Activated CD4-positive, alpha-beta T cell treated with anti-CD3 and anti-CD28 coated beads, Interleukin-2, amount 10 ng/mL, durations not matched to agents 24 days and 14 days (primary cell): Measurements from ENCODE around the gene SMARCC2. TPM values are rescaled to one million over a fixed set of nuclear protein-coding genes. Genes with fewer than 3 reads are reported as not detected.

Source experiments
- DNase-seq: peaks from one replicate; pipeline ENCODE4 v3.0.0; 2022
- H3K27ac Mint-ChIP-seq: one replicate; pipeline ENCODE4 v1.8.0; 2022; ENCODE audit warnings: mild to moderate bottlenecking, mixed read lengths
- H3K27me3 Mint-ChIP-seq: one replicate; pipeline ENCODE4 v1.8.0; 2022; ENCODE audit warnings: mixed read lengths
- H3K36me3 Mint-ChIP-seq: one replicate; pipeline ENCODE4 v1.8.0; 2022; ENCODE audit warnings: low read depth, mild to moderate bottlenecking, mixed read lengths
- H3K4me1 Mint-ChIP-seq: one replicate; pipeline ENCODE4 v1.8.0; 2021; ENCODE audit warnings: mixed read lengths
- H3K4me3 Mint-ChIP-seq: one replicate; pipeline ENCODE4 v1.8.0; 2022; ENCODE audit warnings: mild to moderate bottlenecking, moderate library complexity, mixed read lengths
- H3K9me3 Mint-ChIP-seq: one replicate; pipeline ENCODE4 v1.8.0; 2021; ENCODE audit warnings: mixed read lengths
- intact Hi-C: fragments of 100-400 bp; cut with micrococcal nuclease; formaldehyde crosslinking; loops from one replicate; pipeline ENCODE4 v1.15.1; 2023
- total RNA-seq: library from RNA; stranded (reverse); gene quantifications from 2 replicates; pipeline ENCODE4 v1.2.3, GENCODE V29; 2022

Gene SMARCC2
- total RNA-seq, 1 donor from 2014 or later, result 130 TPM

DNA sequence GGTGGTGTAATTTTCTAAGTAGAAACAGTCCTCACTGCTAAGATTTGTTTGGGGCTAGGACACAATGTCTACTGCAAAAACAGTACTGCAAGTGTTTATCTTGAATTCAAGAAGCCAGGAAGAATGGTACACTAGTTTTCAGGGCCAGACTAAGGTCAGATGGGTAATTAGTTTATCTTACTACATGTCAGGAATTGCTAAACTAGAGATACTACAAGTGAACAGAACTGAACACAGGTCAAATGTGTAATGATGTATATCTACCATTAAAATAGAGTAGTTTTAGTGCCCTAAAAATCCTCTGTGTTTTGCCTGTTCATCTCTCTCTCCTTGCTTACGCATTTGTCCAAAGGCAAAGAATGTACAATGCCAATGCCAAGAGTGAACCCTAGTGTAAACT, 75.2 kb downstream of the SMARCC2 start:
- H3K27me3 Mint-ChIP-seq, result peaks cover 3% of the 10 kb centered on the region
- H3K4me3 Mint-ChIP-seq, result no peak overlapping the region
- H3K36me3 Mint-ChIP-seq, result peaks cover 68% of the 10 kb centered on the region
- intact Hi-C loops, result no loop called here
- peak overlapping the region; percentile 29 for H3K27ac Mint-ChIP-seq
- H3K4me1 Mint-ChIP-seq, result peaks cover 25% of the 10 kb centered on the region
- DNase-seq, result no peak
- H3K9me3 Mint-ChIP-seq, result no peaks in the 10 kb centered on the region

Other genes with a start within 250 kb of the SMARCC2 start
- not detected in 2 replicates for gene PMEL, start 223.4 kb downstream of the SMARCC2 start, total RNA-seq
- 108 and 110 TPM in 2 replicates for gene CDK2, start 222.7 kb downstream of the SMARCC2 start, total RNA-seq
- 39.0 and 40.2 TPM in 2 replicates for gene RAB5B, start 215.4 kb downstream of the SMARCC2 start, total RNA-seq
- 9.3 and 10.2 TPM in 2 replicates for gene SUOX, start 192.2 kb downstream of the SMARCC2 start, total RNA-seq
- 24.3 and 26.1 TPM in 2 replicates for gene IKZF4, start 168.4 kb downstream of the SMARCC2 start, total RNA-seq
- gene RPS26, start 147.6 kb downstream of the SMARCC2 start, total RNA-seq, result 40.5 and 46.3 TPM in 2 replicates
- 0.14 and 0.57 TPM in 2 replicates for gene ERBB3, start 109.3 kb downstream of the SMARCC2 start, total RNA-seq
- gene PA2G4, start 84.9 kb downstream of the SMARCC2 start, total RNA-seq, result 453 and 472 TPM in 2 replicates
- gene RPL41, start 72.8 kb downstream of the SMARCC2 start, total RNA-seq, result 3,831 and 3,993 TPM in 2 replicates
- 8.9 and 11.2 TPM in 2 replicates for gene ZC3H10, start 71.2 kb downstream of the SMARCC2 start, total RNA-seq
- gene ESYT1, start 61.2 kb downstream of the SMARCC2 start, total RNA-seq, result 155 and 158 TPM in 2 replicates
- 63.3 and 68.9 TPM in 2 replicates for gene MYL6B, start 36.9 kb downstream of the SMARCC2 start, total RNA-seq
- gene MYL6, start 31.1 kb downstream of the SMARCC2 start, total RNA-seq, result 717 and 752 TPM in 2 replicates
- gene RNF41, start 32.4 kb upstream of the SMARCC2 start, total RNA-seq, result 39.8 and 41.1 TPM in 2 replicates
- 94.7 and 96.0 TPM in 2 replicates for gene NABP2, start 34.9 kb upstream of the SMARCC2 start, total RNA-seq
- gene SLC39A5, start 40.6 kb upstream of the SMARCC2 start, total RNA-seq, result 0.86 and 1.6 TPM in 2 replicates
- gene ANKRD52, start 68.9 kb upstream of the SMARCC2 start, total RNA-seq, result 68.0 and 69.0 TPM in 2 replicates
- gene COQ10A, start 77.5 kb upstream of the SMARCC2 start, total RNA-seq, result 17.0 TPM in 2 replicates
- 311 and 317 TPM in 2 replicates for gene CS, start 110.8 kb upstream of the SMARCC2 start, total RNA-seq
- 165 and 169 TPM in 2 replicates for gene CNPY2, start 126.5 kb upstream of the SMARCC2 start, total RNA-seq
- 31.3 and 34.7 TPM in 2 replicates for gene PAN2, start 144.5 kb upstream of the SMARCC2 start, total RNA-seq
- 36.0 and 36.9 TPM in 2 replicates for gene IL23A, start 149.4 kb upstream of the SMARCC2 start, total RNA-seq
- 64.9 and 68.4 TPM in 2 replicates for gene STAT2, start 170.6 kb upstream of the SMARCC2 start, total RNA-seq
- gene APOF, start 173.4 kb upstream of the SMARCC2 start, total RNA-seq, result not detected in 2 replicates